NCI-H1417 (cell line): ENCODE measurements around the gene FGF14.

Experiments used
- DNase-seq, 3 experiments: peaks; one replicate each; lab custom pipeline; 2025; lab: John Stamatoyannopoulos, UW

The FGF14 gene

GRCh38 chr13:102401766-102402165 is at the start of gene FGF14:
Gene FGF14, minus strand, starts transcription at chr13:102402048.
- DNase-seq, result no peak

GRCh38 chr13:102443249-102443648 is 41.4 kb upstream of the FGF14 start:
- no peak for DNase-seq

DNA sequence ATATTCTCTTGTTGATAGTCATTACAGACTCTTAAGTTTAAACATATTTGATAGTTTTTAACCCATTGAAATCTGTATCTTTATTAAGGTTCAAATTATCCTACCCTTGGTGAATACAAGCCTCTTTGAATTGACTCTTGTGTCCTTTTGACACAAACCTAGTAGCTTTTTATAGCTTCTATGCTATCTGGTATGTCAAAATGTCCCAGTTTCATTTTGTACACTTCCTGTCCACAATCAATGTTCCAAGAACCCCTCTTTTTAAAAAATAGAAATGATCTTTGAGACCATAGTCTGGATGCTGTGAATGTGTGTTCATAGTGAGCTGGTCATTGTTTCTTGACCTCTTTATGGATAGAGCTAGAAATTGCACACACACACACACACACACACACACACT is 39.2 kb upstream of the FGF14 start:
- DNase-seq, result no peak

GRCh38 chr13:102440259-102440936 is 38.5 kb upstream of the FGF14 start:
- DNase-seq, result peak in 1 of 3 experiments; percentile 41

GRCh38 chr13:102422690-102423089 is 20.8 kb upstream of the FGF14 start:
- no peak for DNase-seq

DNA sequence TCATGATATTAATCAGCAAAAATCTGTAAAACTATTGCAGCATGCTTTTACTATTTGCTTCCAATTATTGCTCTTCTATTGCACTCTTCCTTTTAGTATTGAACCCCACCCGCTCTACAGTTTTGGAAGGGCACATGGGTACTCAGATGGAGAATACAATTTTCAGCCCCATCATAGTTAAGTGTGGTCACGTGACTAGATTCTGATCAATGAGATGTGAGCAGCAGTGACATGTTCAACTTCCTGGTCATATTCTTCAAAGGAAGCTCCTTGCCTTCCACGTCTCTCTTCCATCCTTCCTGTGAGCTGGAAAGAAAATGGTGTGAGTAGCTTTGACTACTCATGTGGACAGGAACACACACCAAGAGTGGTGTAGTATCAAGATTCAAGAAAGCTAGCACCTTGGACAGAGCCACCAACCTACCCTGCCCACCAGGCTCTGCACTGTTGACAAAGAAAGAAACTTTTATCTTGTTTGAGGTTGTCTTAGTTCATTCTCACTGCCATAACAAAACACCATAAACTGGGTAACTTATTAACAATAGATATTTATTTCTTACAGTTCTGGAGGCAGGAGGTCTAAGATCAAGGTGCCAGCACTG is 3.8 kb upstream of the FGF14 start:
- no peak for DNase-seq

- DNase-seq, result no peak
Measured at GRCh38 chr13:102402290-102402689, 442 bp upstream of the FGF14 start.

- DNase-seq, result no peak
Measured at GRCh38 chr13:102401265-102401664, 583 bp downstream of the FGF14 start.

GRCh38 chr13:102400675-102401145 is 1.1 kb downstream of the FGF14 start:
- peak in 2 of 3 experiments; percentile 50 to 60 for DNase-seq

DNA sequence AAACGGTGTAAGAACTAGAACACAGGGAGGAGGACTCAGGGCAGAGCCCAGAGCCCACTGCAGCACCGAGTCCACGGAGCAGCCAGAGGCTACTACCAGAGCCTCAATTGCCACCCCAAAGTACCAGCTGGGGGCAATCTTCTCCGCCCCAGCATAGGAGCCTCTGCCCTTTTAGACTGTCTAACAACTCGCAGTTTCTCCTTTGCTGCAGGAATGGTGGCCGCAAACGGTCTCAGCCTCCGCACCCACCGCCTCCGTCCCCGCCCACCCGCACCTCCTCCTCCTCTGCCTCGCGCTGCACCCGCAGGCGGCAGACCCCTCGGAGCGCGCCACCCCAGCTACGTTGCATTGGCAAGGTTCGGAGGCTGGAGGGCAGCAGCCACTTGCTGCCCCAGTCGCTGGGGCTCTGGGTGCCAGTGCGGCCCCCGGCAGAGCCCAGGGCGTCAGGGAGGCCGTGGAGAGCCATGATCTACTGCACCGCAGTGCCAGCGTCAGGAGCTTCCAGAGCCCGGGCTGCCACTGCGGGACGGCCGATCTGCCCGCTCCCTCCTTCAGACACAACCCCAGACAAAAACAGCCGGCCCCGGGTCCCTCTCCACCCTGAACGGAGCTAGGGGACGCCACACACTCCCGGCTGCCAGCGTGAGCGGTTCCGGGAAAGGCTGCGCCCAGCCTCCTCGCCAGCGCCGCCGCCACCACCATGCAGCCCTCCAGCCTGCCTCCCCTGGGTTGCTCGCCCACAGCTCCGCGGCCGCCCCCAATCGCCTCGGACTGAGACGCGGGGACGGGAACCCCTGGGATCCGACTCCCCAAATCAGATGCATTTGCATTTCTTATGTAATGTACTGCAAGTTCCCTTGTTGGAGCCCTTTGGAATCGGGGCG is 1.8 kb downstream of the FGF14 start:
- DNase-seq, result peak; percentile 44 to 65 (median 56)

DNA sequence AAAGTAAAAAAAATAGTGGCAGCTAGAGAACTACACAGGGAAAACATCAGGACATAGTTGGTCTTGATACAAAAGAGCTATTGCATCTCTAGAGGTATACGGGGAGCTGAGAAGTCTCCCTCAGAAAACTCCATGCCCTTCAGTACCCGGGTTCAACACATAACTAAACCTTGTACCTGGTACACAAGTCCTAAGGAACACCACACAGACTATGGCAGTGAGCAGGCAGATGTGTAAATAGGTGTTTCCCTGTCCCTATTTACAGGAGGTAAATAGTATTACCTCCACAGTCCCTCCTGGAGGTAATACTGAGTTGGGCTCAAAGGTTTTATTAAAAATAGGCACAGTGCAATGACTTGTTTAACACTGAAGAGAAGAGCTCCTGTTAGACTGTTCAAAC is 5.9 kb downstream of the FGF14 start:
- DNase-seq, result no peak

DNA sequence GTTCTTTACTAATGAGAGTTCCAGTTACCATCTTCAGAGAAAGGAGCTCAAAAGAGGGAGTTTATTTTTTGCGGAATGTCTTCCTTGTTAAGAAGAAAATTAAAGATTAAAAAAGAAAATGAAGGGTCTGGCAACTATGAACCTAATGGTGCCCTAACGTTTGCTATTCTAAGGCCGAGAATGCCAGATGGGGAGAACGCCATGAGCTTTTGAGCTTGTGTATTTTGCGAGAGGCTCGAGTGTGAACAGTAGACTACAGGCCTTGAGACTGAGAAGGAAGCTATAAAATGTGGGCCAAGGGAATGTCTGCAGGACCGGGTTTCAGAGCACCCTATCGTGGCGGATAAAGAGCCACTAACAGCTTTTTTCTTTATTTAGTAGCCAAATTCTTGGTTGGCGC is 6.7 kb downstream of the FGF14 start:
- no peak for DNase-seq

DNA sequence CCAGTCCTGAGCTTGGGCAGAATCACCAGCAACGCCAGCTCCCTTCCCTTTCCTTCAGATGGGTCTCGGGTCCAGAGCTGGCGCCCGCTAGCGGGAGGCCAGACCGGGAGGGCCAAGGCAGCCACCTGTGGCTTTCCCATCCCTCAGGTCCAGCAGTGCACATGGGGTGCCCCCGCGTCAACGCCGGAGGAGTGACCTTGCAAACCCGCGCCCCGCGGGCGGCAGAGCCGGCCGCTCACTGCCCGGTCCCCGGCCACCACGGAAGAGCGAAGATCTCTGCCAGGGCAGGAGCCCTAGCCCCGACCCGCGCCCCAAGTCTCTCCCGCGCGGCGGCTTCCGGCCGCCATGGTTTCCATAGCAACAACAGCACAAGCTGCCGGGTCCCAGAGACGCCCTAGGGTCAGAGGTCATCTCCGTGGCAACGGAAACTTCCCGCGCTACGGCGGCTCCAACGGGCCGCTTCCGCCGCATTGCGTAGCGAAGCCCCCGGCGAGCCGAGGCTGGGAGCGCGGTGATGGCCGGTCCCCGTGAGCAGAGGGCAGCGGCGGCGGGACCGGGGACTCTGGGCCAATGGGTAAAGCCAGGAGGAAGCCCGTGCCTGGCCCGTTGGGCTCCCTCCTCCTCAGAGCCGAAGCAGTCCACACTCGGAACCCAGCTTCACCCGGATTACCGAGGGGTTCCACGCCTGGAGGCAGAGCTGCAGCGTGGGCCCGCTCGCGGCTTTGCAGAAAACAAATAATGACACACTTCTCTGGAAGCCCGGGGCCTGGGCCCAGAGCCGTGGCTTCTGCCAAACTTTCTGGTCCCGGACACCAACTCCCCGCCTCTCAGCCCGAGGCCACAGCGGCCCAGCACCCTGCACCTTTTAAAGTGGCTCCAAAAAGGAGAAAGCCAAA is 7.4 kb downstream of the FGF14 start:
- peak; percentile 99 to 100 (median 99) for DNase-seq

- no peak for DNase-seq
Measured at GRCh38 chr13:102392481-102393209, 9.2 kb downstream of the FGF14 start.

DNA sequence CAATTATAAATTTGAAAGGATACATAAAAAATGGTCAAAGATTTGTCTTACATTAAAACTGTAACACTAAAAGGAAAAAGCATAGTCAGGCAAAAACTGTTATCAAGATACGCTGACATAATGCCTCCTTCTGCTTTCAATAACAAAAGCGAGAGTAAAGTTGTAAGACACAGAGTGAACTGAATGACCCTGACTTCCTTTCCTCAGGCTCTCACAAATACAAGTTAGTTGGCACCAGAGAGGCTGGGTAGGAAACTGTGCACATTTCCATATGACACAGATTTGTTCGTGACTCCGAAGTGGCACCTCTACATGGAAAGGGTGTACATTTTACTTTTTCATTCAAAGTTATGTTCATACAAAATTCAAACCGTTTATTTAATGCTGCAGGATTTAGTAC is 15.4 kb downstream of the FGF14 start:
- DNase-seq, result no peak

DNA sequence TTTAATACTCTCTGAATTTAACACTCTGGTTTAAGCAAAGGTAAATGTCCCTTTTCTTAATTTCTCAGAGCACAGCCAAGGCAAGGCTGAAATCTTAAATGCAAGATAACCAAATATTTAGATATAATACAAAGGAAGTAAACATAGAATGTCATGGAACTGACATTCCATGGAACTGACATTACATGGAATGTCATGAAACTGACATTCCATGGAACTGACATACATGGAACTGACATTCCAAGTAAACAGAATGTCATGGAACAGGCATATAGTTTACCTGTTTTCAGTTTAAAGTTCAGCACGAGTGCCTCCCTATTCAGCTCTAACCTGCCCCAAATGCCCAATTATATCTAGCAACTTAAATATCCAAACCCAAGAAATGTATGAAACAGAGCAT is 21.8 kb downstream of the FGF14 start:
- DNase-seq, result no peak

DNA sequence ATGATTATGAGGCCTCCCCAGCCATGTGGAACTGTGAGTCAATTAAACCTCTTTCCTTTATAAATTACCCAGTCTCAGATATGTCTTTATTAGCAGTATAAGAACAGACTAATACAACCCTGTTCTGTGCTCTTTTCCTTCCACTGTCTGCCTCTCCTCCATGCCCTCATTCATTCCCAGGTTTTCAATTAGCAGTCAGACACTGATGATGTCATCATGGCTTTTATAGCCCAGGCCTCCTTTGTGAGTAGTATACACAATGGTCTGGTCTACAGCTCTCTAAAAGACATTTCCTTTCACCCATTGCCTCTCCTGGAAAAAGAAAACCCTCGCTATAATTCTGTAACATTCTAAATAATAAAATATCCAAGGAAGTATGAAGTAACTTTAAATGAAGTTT is 25.5 kb downstream of the FGF14 start:
- DNase-seq, result no peak

DNA sequence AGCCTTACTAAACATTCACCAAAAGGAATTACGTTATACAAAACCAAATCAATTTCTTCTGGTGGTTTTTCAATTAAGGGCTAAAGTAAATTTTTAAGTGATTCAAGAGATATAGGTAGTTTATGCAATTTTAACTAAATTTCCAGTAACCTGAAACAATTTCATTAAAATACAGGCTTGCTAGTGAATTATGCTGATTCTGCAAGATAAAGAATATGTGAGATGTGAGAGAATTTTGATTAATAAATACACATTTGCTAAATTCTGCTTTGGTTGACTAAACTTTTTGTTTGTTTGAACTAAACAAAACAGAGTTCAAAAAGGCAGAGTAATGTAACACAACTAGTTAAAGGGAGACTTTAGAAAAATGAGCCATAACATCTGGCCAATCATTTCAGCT is 27.1 kb downstream of the FGF14 start:
- no peak for DNase-seq

GRCh38 chr13:102374233-102374632 is 27.6 kb downstream of the FGF14 start:
- no peak for DNase-seq

- no peak for DNase-seq
Measured at GRCh38 chr13:102373221-102373620, 28.6 kb downstream of the FGF14 start.

DNA sequence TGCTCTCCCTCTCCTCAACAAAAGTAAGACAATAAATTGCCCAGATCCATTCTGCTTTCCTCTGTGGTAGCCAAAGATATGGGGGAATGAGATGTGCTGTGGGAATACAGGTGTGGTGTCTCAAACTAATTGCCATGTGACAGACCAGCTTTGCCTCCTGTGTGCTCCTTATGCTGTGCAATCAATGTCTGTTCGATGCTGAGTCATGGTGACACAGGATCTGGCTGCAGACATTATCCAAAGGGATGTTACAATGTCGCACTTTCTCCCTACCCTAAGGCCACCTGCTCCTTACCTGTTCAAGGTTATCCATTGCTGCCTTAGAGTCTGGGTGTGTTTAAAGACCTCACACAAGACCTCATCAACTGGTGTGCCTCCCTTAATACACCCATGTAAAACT is 32.5 kb downstream of the FGF14 start:
- peak in 2 of 3 experiments; percentile 30 to 63 for DNase-seq
